NCI-H1105 (cell line): ENCODE measurements around the gene EPHB6.

Experiments
- DNase-seq: peaks from one replicate; lab custom pipeline; 2025; lab: John Stamatoyannopoulos, UW

EPHB6 gene

GRCh38 chr7:142866361-142867096 is 11.7 kb downstream of the EPHB6 start:
- peak; percentile 23 for DNase-seq

- no peak for DNase-seq
These were observed 12.2 kb downstream of the EPHB6 start for GRCh38 chr7:142867097-142867378.

GRCh38 chr7:142867398-142868187 is 12.7 kb downstream of the EPHB6 start:
- no peak for DNase-seq

- DNase-seq: no peak
These were observed 13.5 kb downstream of the EPHB6 start for GRCh38 chr7:142868188-142868985.

GRCh38 chr7:142868986-142869415 is 14.1 kb downstream of the EPHB6 start:
- no peak for DNase-seq

- no peak for DNase-seq
These were observed 14.6 kb downstream of the EPHB6 start for GRCh38 chr7:142869434-142869833.

GRCh38 chr7:142870147-142870559 is 15.3 kb downstream of the EPHB6 start:
- DNase-seq: no peak

GRCh38 chr7:142870566-142871259 is 15.8 kb downstream of the EPHB6 start:
- DNase-seq: no peak

GRCh38 chr7:142871260-142872105 is 16.6 kb downstream of the EPHB6 start:
- DNase-seq: no peak

GRCh38 chr7:142872106-142872675 is 17.3 kb downstream of the EPHB6 start:
- DNase-seq: no peak

GRCh38 chr7:142873281-142873784 is 18.5 kb downstream of the EPHB6 start:
- peak; percentile 7 for DNase-seq

GRCh38 chr7:142873871-142874270 is 19.0 kb downstream of the EPHB6 start:
- no peak for DNase-seq

GRCh38 chr7:142874409-142874808 is 19.5 kb downstream of the EPHB6 start:
- no peak for DNase-seq

- DNase-seq: no peak
These were observed 20.0 kb downstream of the EPHB6 start for GRCh38 chr7:142874837-142875236.

- no peak for DNase-seq
These were observed 20.6 kb downstream of the EPHB6 start for GRCh38 chr7:142875456-142875855.

GRCh38 chr7:142876236-142876960 is 21.5 kb downstream of the EPHB6 start:
- DNase-seq: no peak

- DNase-seq: no peak
These were observed 22.4 kb downstream of the EPHB6 start for GRCh38 chr7:142876991-142877910.

- no peak for DNase-seq
These were observed 23.4 kb downstream of the EPHB6 start for GRCh38 chr7:142878315-142878714.

- DNase-seq: no peak
These were observed 24.2 kb downstream of the EPHB6 start for GRCh38 chr7:142879060-142879459.
